Dedifferentiated amniotic fluid mesenchymal stem cell (primary cell): ENCODE measurements around the gene ERLIN1.

ENCODE experiments used
- DNase-seq: peaks from one replicate; pipeline ENCODE4 v3.0.0-alpha.2; 2016; ENCODE audit errors: extremely low spot score

Gene ERLIN1

DNA sequence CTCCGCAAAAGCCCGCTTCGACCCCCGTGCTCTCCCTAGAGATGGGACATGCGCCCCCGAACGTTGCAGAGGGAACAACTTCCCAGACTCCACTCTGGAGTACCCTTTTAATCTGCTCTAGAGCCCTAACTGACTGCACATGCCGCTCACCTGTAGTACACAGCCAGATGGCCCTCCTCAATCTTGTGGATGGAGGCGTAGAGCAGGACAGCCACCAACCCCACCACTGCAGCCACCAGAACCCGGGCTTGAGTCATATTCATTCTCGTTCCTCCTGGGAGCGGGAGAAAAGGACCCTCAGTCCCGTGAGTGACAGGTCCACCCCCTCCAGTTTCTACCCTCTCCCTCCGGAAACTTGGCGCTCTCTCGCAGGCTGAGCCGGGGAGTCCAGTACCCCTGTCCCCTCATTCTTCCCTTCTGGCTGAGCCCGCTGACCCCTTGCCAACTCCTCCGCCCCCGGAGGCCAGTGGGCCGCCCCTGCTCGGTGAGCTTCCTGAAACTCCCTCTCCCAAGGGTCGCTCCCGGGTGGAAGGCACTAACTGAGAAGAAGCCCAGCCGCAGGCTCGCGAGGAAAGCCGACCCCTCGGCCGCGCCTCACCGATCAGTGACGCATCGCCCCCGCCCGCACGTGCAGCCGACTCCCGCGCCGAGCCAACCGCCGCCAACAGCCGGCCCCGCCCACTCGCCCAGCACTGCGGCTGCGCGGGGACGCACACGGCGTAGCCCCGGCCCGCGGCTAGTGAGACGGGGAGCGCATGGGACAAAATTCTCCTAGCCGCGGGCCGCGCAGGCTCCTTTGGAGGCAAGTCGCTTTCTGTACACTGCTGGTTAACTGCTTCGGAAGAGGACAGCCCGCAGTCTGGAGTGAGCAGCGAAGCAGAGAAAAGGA is at the start of gene ERLIN1:
Gene ERLIN1 (minus strand): TSS at position 666 of the 889 bp plus-strand sequence. CDS start 403 bp downstream, at position 263.
- DNase-seq, result peak; percentile 83

- peak; percentile 43 for DNase-seq
Measured at GRCh38 chr10:100232101-100232500, 46.3 kb upstream of the ERLIN1 start.

- no peak for DNase-seq
Measured at GRCh38 chr10:100229819-100230422, 44.1 kb upstream of the ERLIN1 start.

- DNase-seq, result no peak
Measured at GRCh38 chr10:100223879-100224278, 38.0 kb upstream of the ERLIN1 start.

- DNase-seq, result no peak
Measured at GRCh38 chr10:100222529-100222928, 36.7 kb upstream of the ERLIN1 start.

DNA sequence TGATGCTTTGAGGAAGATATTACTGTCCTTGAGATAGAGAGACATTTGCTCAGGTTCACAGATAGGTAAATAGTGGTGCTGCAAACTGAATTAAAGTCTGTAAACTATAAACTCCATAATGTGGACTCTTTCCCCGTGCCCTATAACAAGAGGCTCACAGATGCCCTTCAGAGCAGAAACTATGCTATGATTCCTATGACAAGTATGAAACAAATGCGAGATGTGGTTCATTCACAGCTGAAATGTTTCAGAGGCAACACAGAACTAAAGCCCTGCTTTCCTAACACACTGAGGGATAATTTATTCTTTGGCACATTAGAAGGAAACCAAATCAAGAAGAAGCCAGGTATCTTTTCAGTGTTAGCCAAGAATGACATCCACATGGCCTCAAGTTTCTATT is 30.2 kb upstream of the ERLIN1 start:
- DNase-seq, result no peak

DNA sequence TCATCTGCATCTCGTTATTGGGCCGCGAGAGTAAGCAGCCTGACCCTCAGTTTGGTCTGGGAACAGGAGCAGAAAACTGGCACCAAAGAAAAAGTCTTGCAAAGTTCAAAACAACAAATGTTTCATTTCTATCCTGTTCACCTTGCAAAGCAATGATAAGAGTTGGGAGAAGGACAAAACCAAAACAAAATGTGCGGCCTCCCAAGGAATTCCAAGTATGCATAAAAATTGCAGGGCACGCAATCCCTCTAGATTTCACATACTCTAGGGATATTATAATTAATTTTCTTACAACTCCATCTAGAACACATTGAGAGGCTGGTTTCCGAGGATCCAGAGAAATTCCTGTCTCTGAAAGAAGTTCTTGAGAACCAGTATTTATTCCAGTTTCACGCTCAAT is 23.5 kb upstream of the ERLIN1 start:
- peak; percentile 56 for DNase-seq

GRCh38 chr10:100208276-100208675 is 22.4 kb upstream of the ERLIN1 start:
- no peak for DNase-seq

- DNase-seq, result no peak
Measured at GRCh38 chr10:100204370-100204769, 18.5 kb upstream of the ERLIN1 start.

DNA sequence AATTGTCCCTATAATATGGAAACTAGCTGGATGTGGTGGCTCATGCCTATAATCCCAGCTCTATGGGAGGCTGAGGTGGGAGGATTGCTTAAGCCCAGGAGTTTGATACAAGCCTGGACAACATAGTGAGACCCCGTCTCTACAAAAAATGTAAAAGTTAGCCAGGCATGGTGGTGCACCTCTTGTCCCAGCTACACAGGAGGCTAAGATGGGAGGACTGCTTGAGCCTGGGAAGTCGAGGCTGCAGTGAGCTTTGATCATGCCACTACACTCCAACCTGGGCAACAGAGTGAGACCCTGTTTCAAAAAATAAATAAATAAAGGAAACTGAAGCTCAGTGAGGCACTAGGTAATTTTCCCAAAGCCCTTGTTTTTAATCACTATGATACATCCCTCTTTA is 15.7 kb upstream of the ERLIN1 start:
- DNase-seq, result no peak

DNA sequence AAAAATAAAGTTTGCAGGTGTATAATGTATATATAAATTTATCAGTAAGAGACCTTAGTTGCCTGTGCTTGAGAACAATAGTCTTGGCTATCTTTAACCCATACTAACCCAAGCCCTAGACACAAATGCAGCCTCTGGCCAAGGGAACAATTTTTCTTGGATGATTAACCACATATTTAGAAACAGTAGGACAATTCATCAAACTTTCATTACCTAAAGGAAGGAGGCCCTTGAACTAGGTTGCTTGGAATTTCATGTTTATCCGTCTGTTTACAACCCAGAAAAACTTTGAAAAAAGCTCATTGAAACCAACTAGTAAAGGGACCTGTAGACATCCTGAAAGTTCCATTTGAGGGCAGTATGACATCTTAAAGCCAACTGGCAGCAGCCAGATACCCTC is 8.9 kb upstream of the ERLIN1 start:
- DNase-seq, result no peak

DNA sequence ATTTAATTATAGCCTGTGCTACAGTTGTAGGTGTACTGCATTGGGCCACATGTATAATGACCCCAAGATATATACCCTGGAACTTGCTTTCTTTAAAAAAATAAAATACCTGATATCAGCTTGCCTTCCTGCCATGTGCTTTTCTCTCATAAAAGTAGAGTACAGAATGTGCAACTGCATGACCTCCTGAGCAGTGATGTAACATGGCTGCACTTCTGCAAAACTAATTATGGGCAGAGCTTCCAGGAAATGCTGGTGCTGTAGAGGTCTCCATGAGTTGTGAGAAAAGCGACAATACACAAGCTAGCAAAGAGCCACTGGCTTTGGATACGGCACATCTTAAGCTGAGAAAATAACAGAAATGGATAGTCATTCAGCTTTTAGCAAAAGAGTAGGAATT is 6.5 kb upstream of the ERLIN1 start:
- DNase-seq, result no peak

GRCh38 chr10:100186253-100187212 is 704 bp upstream of the ERLIN1 start:
- DNase-seq, result peak; percentile 42

DNA sequence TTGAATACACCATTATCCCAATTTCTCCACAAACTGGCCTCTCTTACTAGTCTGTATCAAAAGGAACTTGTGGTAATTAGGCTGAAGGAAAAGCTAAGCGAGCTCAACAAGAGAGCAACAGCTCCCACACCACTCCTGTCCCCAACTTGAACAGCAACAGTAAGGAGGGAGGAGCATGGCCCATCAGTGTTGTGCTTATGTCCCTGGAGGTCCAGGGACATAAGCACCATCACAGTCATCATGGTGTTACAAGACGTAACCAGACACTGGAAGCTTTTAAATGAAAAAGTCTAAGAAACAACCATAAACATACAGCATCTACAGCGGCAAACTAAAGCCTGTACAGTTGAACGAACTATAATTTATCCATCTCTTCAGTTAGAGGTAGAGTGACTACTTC is 989 bp downstream of the ERLIN1 start:
- no peak for DNase-seq

DNA sequence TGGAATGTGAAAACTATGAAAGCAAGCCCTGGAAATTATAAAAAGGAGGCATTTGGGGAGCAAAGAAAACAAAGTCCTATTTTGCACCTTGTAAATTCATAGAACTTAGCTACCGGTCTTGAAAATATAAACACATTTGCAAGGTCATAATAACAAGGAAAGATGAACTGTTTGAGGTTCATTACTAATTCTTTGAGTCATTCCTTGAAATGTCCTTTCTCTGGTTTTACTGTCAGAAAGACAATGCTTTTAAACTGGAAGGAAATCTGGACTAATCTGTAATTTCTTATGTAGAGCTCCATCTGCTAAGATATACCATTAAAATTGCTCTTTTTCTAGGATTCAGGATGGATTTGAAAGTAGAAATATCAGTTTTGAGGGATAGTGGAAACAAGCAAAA is 1.4 kb downstream of the ERLIN1 start:
- no peak for DNase-seq

DNA sequence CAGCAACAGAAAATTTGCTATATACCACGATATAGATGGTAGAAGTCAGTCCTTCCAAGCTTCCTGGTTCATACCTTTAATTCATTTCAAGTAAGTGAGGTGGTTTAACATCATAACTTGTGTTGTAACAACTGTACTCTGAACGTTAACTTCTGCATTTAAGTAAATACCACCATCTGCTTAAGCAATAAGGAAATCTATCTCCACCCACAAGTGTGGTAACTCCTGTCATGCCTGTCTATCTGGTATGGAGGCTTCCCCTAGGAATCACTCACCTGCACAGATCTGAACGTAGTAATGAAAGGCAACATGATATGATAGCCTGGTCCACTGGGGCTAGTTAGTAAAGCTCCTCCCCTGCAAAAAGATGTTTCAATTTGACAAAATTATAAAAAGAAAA is 2.3 kb downstream of the ERLIN1 start:
- no peak for DNase-seq

GRCh38 chr10:100182908-100183307 is 2.9 kb downstream of the ERLIN1 start:
- no peak for DNase-seq

DNA sequence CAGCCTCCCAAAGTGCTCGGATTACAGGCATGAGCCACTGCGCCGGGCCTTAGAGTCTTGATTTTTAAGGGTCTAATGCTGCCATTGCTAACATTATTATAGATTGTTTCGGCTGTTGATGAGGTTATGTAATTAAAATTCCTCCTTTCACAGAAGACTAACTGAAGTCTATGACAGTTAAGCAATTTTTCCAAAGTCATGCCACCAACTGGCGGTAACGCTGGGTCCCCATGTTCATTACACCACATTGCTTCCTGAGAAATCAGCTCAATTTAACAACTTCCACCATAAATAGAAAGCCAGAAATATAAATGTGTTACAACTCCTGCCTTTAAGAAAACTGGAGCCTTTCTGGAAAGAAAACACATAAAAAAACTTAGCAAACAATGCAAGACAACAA is 3.5 kb downstream of the ERLIN1 start:
- DNase-seq, result no peak

GRCh38 chr10:100175875-100176274 is 10.0 kb downstream of the ERLIN1 start:
- no peak for DNase-seq

DNA sequence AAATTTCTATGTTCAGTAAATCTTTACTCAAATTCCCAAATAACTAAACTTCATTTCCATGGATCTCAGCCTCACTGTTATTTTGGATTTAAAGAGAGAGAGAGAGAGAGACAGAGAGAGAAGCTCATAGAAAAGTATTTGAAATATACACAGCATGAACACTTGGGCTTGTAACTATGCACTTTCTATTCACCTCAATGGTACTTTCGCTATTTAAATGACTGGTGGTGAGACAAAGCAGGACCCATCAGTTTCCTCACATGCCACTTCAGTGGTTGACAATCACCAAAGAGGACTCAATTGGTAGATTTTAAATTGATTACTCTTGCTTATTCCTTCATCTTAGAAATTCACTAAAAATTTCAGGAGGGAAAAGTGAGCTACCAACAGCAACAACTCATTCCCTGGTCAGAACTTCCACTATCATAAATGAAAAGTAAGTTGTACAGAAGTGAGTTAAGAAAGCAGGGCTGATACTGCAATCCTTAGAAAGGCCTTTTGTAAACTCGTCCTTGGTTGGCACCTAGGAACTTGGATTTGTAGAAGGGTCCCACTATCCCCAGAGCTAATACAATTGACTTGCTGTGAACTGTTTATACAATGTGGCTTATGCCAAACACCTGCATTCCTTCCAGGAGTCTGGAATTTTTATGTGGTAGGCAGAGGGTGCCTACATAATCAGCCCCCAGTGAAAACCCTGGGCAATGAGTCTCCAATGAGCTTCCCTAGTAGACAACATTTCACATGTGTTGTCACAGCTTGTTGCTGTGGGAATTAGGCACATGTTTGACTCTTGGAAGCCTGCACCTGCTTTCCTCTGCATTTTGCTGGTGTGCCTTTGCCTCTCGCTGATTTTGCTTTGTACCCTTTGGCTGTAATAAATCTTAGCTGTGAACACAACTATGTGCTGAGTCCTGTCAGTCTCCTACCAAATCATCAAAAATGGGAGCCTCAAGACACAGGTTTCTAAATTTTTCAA is 10.8 kb downstream of the ERLIN1 start:
- no peak for DNase-seq

DNA sequence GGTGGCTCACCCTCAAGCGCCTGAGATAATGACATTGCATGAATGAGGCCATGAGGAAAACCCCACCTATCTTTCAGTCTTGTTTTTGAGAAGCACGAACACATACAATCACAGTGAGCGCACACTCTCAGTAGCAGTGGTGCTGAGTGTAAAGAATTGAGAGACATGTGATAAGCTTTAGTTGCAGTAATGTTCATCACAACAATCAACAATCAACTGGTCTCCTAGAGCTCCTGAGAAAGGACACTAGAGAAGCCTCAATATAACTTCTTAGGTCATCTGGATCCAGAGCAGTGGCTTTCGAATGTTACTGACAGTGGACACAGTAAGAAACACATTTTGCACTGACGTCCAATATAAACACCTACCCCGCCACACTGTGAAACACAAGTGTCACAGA is 12.8 kb downstream of the ERLIN1 start:
- DNase-seq, result no peak
